Heart left ventricle (tissue), 16 donors: ENCODE measurements around the gene PLCB4. TPM values are rescaled to one million over a fixed set of nuclear protein-coding genes. Genes with fewer than 3 reads are reported as not detected.

Source experiments
- ATAC-seq, 4 donors: fragments of 200-7000 bp; cut with Tn5 transposase; one replicate each; pipeline ENCODE4 v1.9.1; 2020 to 2022; ENCODE audit warnings: moderate library complexity in 4 of 4, mild to moderate bottlenecking in 3 of 4, moderate number of reproducible peaks in 1 of 4
- DNase-seq, 5 donors: peaks; one replicate each; pipeline ENCODE4 v3.0.0-alpha.2; 2020
- H3K27ac ChIP-seq, 12 donors: fragments of 200-600 bp; sonication (generic) in 4 of 12; one replicate each; pipeline versions ENCODE4 v1.5.0 to v1.8.0; 2016 to 2022; ENCODE audit warnings: mild to moderate bottlenecking in 2 of 12
- H3K27me3 ChIP-seq, 9 donors: fragments of 200-600 bp; sonication (generic) in 2 of 9; one replicate each; pipeline versions ENCODE4 v1.5.1 to v1.8.0; 2016 to 2022; ENCODE audit warnings: mild to moderate bottlenecking in 3 of 9
- H3K36me3 ChIP-seq, 9 donors: fragments of 200-600 bp; sonication (generic) in 2 of 9; one replicate each; pipeline versions ENCODE4 v1.5.0 to v1.8.0; 2018 to 2022; ENCODE audit warnings: mild to moderate bottlenecking in 2 of 9
- H3K4me1 ChIP-seq, 12 donors: fragments of 200-600 bp; sonication (generic) in 4 of 12; one replicate each; pipeline versions ENCODE4 v1.5.0 to v1.8.0; 2016 to 2022; ENCODE audit warnings: mild to moderate bottlenecking in 3 of 12
- H3K4me3 ChIP-seq, 12 donors: fragments of 200-600 bp; sonication (generic) in 4 of 12; one replicate each; pipeline versions ENCODE4 v1.5.0 to v1.8.0; 2017 to 2022; ENCODE audit warnings: mild to moderate bottlenecking in 9 of 12, moderate library complexity in 4 of 12
- H3K9me3 ChIP-seq, 12 donors: fragments of 200-600 bp; sonication (generic) in 4 of 12; one replicate each; pipeline versions ENCODE4 v1.5.0 to v1.8.0; 2016 to 2022; ENCODE audit warnings: mild to moderate bottlenecking in 1 of 12
- POLR2A ChIP-seq, 2 donors: fragments of 450-650 bp; IDR thresholded peaks; one replicate each; pipeline ENCODE4 v1.6.1; 2017; ENCODE audit warnings: antibody characterized with exemption in 2 of 2, mild to moderate bottlenecking in 2 of 2, moderate library complexity in 2 of 2
- WGBS, 4 donors: extraction: QIAGEN DNeasy Blood & Tissue Kit in 2 of 4; methylation state at CpG; one replicate each; pipeline versions ENCODE4 v1.1.5 to v1.1.7; 2013 to 2018; 5-methylcytosine and 5-hydroxymethylcytosine counted together
- intact Hi-C, 10 donors: fragments of 100-400 bp; cut with DNase I; formaldehyde crosslinking; loops; one replicate each; pipeline versions ENCODE4 v1.11.1 to v1.14.2; 2022
- polyA plus RNA-seq, 2 donors: library from polyadenylated mRNA; stranded (reverse); fragments of 200-250 nt; gene quantifications; one replicate each; pipeline ENCODE4 v1.2.3, GENCODE V29; 2013
- total RNA-seq, 9 donors: library from RNA; depleted of rRNA in 2 of 9; stranded (reverse); fragments of >200 nt in 2 of 9; fragmentation: NEBNext Ultra II Directional in 3 of 9; extraction: Animal tissue kit (Norgen Biotek cat#: 25700) in 3 of 9; gene quantifications; one replicate each; pipeline versions ENCODE4 v1.1.0 to v1.2.4, GENCODE V29; 2016 to 2023
- TF ChIP-seq, protein P1 (sequence below), 12 donors: fragments of 200-600 bp; sonication (generic) in 4 of 12; IDR thresholded peaks; one replicate each; pipeline versions ENCODE4 v1.5.0 to v1.8.0; 2018 to 2022; ENCODE audit warnings: antibody characterized with exemption in 12 of 12, mild to moderate bottlenecking in 5 of 12
- donor health status: ischemic (EF 13 %, LVEDD 7.1; RV severe dilation, severe dysfunction).
- donor health status: healthy with polysubstance abuse.
- donor health status: DM: no; HTN: yes; CAD: no.
- donor health status: DM: no; HTN: no; CAD: no.
- donor health status: ischemic (EF 25% LVEDD 6.9; RV normal size, moderate dysfunction).
- donor health status: ischemic (EF 25% LVEDD 5.7; RV mildly dilated, moderate dysfunction).
- donor health status: healthy.
- donor health status: DM: yes; HTN: yes; CAD: no.
- donor health status: ischemic (EF 35%, LVEDD 5.7; RV mildly dilated, moderate dysfunction).
- donor health status: nonischemic (EF 11% LVEDD 7.7; RV severe dilation, severe dysfunction).
- donor health status: DM: yes; HTN: yes; CAD: no.
- donor health status: PGD.
- donor health status: ischemic (EF 29% LVEDD 5.4; RV normal size, mild dysfunction).
- donor health status: nonischemic (EF 23%, LVEDD 6.1; RV moderate dilation, normal function).

The PLCB4 gene
- total and polyA plus RNA-seq, 11 donors: 8.4 to 31.8 (median 18.5) TPM

DNA sequence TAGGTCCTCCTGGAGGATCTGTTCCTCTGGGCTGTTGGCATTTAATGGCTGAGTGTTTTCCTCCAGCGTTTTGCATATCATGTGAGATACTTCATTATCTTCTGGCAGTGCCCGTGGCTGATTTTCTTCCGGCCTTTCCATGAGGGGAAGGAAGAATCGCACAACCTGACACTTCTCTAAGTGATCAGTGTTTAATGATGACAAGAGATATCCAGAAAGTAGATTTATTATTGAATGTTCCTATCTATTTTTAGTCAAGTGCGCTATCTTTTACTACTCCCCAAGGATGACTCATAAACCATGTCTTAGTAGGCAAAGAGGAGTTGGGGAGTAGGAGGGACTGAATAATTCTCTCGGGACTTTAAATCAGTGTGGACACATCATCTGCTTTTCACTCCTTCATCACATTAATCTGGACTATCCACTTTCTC, 149.7 kb downstream of the PLCB4 start:
- ATAC-seq (peak; percentile 52 to 85 (median 76)), DNase-seq (no peak)
- peaks cover 0 to 3% (median 0%) of the 10 kb centered on the region in 12 donors for H3K9me3 ChIP-seq
- 34 to 51% (median 36%) methylated on average over 6 of the region's 6 CpGs for WGBS, 4 donors
- H3K4me3 ChIP-seq: peak overlapping the region in 1 of 12 donors; percentile 4
- no peaks in the 10 kb centered on the region for H3K27me3 ChIP-seq
- intact Hi-C loops: loop anchor here in 2 of 10 donors (10.0 kb wide), 2 partner anchors 54 to 126 kb away; no protein-coding TSS in a partner anchor
- H3K4me1 ChIP-seq: peaks cover 0 to 35% (median 16%) of the 10 kb centered on the region in 12 donors
- H3K27ac ChIP-seq: peak overlapping the region in 11 of 12 donors; percentile 16 to 75 (median 62)
- TF ChIP-seq, protein P1, sequence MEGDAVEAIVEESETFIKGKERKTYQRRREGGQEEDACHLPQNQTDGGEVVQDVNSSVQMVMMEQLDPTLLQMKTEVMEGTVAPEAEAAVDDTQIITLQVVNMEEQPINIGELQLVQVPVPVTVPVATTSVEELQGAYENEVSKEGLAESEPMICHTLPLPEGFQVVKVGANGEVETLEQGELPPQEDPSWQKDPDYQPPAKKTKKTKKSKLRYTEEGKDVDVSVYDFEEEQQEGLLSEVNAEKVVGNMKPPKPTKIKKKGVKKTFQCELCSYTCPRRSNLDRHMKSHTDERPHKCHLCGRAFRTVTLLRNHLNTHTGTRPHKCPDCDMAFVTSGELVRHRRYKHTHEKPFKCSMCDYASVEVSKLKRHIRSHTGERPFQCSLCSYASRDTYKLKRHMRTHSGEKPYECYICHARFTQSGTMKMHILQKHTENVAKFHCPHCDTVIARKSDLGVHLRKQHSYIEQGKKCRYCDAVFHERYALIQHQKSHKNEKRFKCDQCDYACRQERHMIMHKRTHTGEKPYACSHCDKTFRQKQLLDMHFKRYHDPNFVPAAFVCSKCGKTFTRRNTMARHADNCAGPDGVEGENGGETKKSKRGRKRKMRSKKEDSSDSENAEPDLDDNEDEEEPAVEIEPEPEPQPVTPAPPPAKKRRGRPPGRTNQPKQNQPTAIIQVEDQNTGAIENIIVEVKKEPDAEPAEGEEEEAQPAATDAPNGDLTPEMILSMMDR (IDR thresholded peaks at IDR 0.05): no peak
- no peak for TF ChIP-seq POLR2A (IDR thresholded peaks at IDR 0.05)
- H3K36me3 ChIP-seq: no peaks in the 10 kb centered on the region

DNA sequence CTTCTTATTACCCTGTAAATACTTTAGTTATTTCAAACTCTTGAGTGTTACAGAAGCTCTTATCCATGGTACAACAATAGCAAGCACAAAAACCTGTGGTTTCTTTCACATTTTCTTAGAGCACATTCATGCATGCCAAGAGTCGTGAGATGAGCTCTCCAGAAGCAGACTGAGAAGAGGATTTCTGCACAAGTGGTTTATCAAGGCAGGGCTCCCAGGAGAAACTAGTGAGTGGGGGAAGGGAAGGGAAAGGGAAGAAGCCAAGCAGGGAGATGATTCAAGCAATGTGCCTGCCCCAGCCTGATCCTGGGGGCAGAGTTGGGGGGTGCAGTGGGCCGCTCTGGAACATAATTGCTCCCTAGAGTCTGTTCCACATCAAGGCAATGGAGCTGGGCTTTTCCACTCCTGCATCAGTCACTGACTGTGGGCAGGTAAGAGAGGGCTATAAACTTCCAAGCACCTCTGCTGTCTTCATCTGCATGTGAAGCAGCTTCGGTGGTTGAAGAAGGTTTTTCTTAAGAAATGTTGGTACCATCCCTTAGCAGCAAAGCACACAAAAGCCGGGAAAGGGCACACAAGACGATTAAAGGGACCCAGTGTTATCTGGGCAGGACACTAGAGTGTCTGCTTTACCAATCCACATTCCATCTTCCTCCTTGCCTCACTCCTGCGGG, 152.1 kb downstream of the PLCB4 start:
- no peaks in the 10 kb centered on the region for H3K9me3 ChIP-seq
- no peaks in the 10 kb centered on the region for H3K27me3 ChIP-seq
- TF ChIP-seq, protein P1 (IDR thresholded peaks at IDR 0.05): no peak
- TF ChIP-seq POLR2A (IDR thresholded peaks at IDR 0.05): no peak
- H3K4me3 ChIP-seq: no peak overlapping the region
- intact Hi-C loops: loop anchor here in 3 of 10 donors (10.0 kb wide), 2 partner anchors 124 to 134 kb away; no protein-coding TSS in a partner anchor
- peak in 1 of 4 donors; percentile 7 for ATAC-seq
- peak in 1 of 5 donors; percentile 25 for DNase-seq
- peaks cover 4 to 56% (median 29%) of the 10 kb centered on the region in 12 donors for H3K4me1 ChIP-seq
- 68 to 73% (median 71%) methylated on average over 6 of the region's 6 CpGs for WGBS, 4 donors
- H3K36me3 ChIP-seq: no peaks in the 10 kb centered on the region
- H3K27ac ChIP-seq: peak overlapping the region in 2 of 12 donors; percentile 10 to 16

DNA sequence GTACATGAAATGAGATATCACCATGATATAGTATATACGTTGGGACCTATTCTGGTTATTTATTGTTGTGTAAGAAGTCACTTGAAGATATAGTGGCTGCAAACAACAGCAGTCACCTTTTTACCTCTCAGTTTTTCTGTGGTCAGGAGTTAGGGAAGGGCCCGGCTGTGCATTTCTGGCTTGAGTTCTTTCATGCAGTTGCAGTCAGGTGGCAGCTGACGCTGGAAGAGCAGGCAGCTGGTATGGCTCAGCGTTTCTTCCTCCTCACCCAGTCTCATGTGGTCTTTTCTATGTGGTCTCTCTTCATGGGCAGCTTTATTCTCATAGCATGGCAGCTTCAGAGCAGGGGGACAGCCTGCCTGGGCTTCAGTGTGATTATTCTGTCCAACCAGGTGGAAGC, 154.4 kb downstream of the PLCB4 start:
- Histone ChIP-seq H3K36me3 (no peaks in the 10 kb centered on the region), H3K9me3 (no peaks in the 10 kb centered on the region), H3K4me3 (no peak overlapping the region), H3K27ac (peak overlapping the region in 1 of 12 donors; percentile 17), H3K27me3 (no peaks in the 10 kb centered on the region), H3K4me1 (peaks cover 7 to 53% (median 26%) of the 10 kb centered on the region in 12 donors)
- DNase-seq: no peak
- peak in 1 of 4 donors; percentile 32 for ATAC-seq
- TF ChIP-seq, protein P1 (IDR thresholded peaks at IDR 0.05): no peak
- TF ChIP-seq POLR2A (IDR thresholded peaks at IDR 0.05): no peak
- intact Hi-C loops: loop anchor here in 3 of 10 donors (10.0 kb wide), 2 partner anchors 122 to 132 kb away; no protein-coding TSS in a partner anchor
- WGBS, 4 donors: 60 to 69% (median 63%) methylated on average over 4 of the region's 4 CpGs

DNA sequence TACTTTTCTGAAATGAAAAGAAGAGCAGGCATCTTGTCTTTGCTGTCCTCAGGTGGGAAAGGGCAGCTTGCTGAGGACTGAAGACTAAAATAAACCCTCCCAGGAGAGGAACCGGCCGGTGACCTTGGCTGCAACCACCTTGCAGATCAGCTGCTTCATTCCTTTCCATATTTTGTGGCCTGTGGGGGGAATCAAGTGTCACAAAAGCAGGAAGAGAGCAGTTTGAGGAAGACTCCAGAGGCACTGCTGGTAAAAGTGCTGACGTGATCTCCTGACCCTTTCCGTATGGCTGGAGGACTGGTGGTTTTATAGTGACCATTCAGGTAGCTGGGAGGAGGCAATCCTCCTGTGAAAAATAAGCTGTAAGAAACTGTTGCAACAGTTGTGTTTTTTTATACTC, 157.0 kb downstream of the PLCB4 start:
- Histone ChIP-seq H3K27me3 (no peaks in the 10 kb centered on the region), H3K4me1 (peaks cover 7 to 69% (median 37%) of the 10 kb centered on the region in 12 donors), H3K27ac (peak overlapping the region in 11 of 12 donors; percentile 7 to 72 (median 43)), H3K9me3 (no peaks in the 10 kb centered on the region), H3K36me3 (no peaks in the 10 kb centered on the region), H3K4me3 (peak overlapping the region in 1 of 12 donors; percentile 3)
- no peak for TF ChIP-seq POLR2A (IDR thresholded peaks at IDR 0.05)
- TF ChIP-seq, protein P1 (IDR thresholded peaks at IDR 0.05): no peak
- ATAC-seq (peak; percentile 33 to 74 (median 64)), DNase-seq (peak in 4 of 5 donors; percentile 40 to 50 (median 44))
- WGBS, 4 donors: 13 to 19% (median 16%) methylated on average over 4 of the region's 4 CpGs
- intact Hi-C loops: loop anchor here in 3 of 10 donors (10.0 kb wide), 2 partner anchors 119 to 129 kb away; no protein-coding TSS in a partner anchor
